ENCODE results near the gene NOP9. TPM values are rescaled to one million over a fixed set of nuclear protein-coding genes. Genes with fewer than 3 reads are reported as not detected.

Gene NOP9
- total RNA-seq, 3 donors from 2014 or later, result 24.1 to 29.2 (median 29.1) TPM

GRCh38 chr14:24340606-24341005 lies 41.0 kb downstream of the NOP9 start:
- peaks cover 12% of the 10 kb centered on the region for H3K4me1 ChIP-seq (ENCODE audit: low read depth)
- DNase-seq (no peak), ATAC-seq (no peak)
- no peak for TF ChIP-seq CTCF (IDR thresholded peaks at IDR 0.05)
- no peaks in the 10 kb centered on the region for H3K36me3 ChIP-seq (ENCODE audit: low read depth)
- intact Hi-C loops (cut with DNase I, micrococcal nuclease), result no loop called here
- H3K9me3 ChIP-seq, result no peaks in the 10 kb centered on the region
- H3K4me3 ChIP-seq, result no peak overlapping the region

- intact Hi-C loops (cut with DNase I, micrococcal nuclease), result no loop called here
- TF ChIP-seq CTCF (IDR thresholded peaks at IDR 0.05), result no peak
- ATAC-seq, result no peak
Observed at GRCh38 chr14:24342889-24343288, 43.2 kb downstream of the NOP9 start.

GRCh38 chr14:24343795-24344660 lies 44.4 kb downstream of the NOP9 start:
- DNase-seq (peak in 1 of 3 donors; percentile 58), ATAC-seq (peak; percentile 38)
- no peaks in the 10 kb centered on the region for H3K9me3 ChIP-seq
- no peaks in the 10 kb centered on the region for H3K36me3 ChIP-seq (ENCODE audit: low read depth)
- no peak for TF ChIP-seq CTCF (IDR thresholded peaks at IDR 0.05)
- peaks cover 2% of the 10 kb centered on the region for H3K4me1 ChIP-seq (ENCODE audit: low read depth)
- intact Hi-C loops (cut with DNase I, micrococcal nuclease), result no loop called here
- H3K4me3 ChIP-seq, result no peak overlapping the region

More at GRCh38 chr14:24342889-24343288, 43.2 kb downstream of the NOP9 start:
- Histone ChIP-seq H3K4me3 (no peak overlapping the region), H3K36me3 (ENCODE audit: low read depth) (no peaks in the 10 kb centered on the region), H3K9me3 (no peaks in the 10 kb centered on the region), H3K4me1 (ENCODE audit: low read depth) (peaks cover 12% of the 10 kb centered on the region)
- DNase-seq, result no peak

- peak; percentile 16 for ATAC-seq
- H3K36me3 ChIP-seq (ENCODE audit: low read depth), result no peaks in the 10 kb centered on the region
- H3K9me3 ChIP-seq, result no peaks in the 10 kb centered on the region
- H3K4me3 ChIP-seq, result no peak overlapping the region
- TF ChIP-seq CTCF (IDR thresholded peaks at IDR 0.05), result no peak
- no peak for DNase-seq
- H3K4me1 ChIP-seq (ENCODE audit: low read depth), result no peaks in the 10 kb centered on the region
- intact Hi-C loops (cut with DNase I, micrococcal nuclease), result no loop called here
Observed at GRCh38 chr14:24347134-24347533, 47.5 kb downstream of the NOP9 start.

- H3K4me3 ChIP-seq, result no peak overlapping the region
- intact Hi-C loops (cut with DNase I, micrococcal nuclease), result no loop called here
- H3K4me1 ChIP-seq (ENCODE audit: low read depth), result peaks cover under 1% of the 10 kb centered on the region
- no peaks in the 10 kb centered on the region for H3K36me3 ChIP-seq (ENCODE audit: low read depth)
- no peaks in the 10 kb centered on the region for H3K9me3 ChIP-seq
- DNase-seq (no peak), ATAC-seq (no peak)
- no peak for TF ChIP-seq CTCF (IDR thresholded peaks at IDR 0.05)
Observed at GRCh38 chr14:24348186-24348585, 48.5 kb downstream of the NOP9 start.
